Esophagus muscularis mucosa (tissue), 4 donors: ENCODE data around the gene EGLN3. TPM values are rescaled to one million over a fixed set of nuclear protein-coding genes. Genes with fewer than 3 reads are reported as not detected.
A peak's percentile ranks its signal among the peaks of the same experiment; 100 is the strongest.

Experiments used
- DNase-seq: peaks from one replicate; pipeline ENCODE4 v3.0.0-alpha.2; 2017; ENCODE audit errors: extremely low spot score
- H3K27ac ChIP-seq, 4 donors: fragments of 200-600 bp; sonication (generic); replicated peaks in 1 of 4; 1 replicate in 3 of 4; 2 replicates in 1 of 4; pipeline ENCODE4 v1.5.1; 2016 to 2019; ENCODE audit warnings: mild to moderate bottlenecking in 1 of 4
- H3K27me3 ChIP-seq, 4 donors: fragments of 200-600 bp; sonication (generic); one replicate each; pipeline versions ENCODE4 v1.5.1 to v1.6.0; 2016 to 2019
- H3K36me3 ChIP-seq, 4 donors: fragments of 200-600 bp; sonication (generic); one replicate each; pipeline ENCODE4 v1.5.1; 2016 to 2019
- H3K4me1 ChIP-seq, 4 donors: fragments of 200-600 bp; sonication (generic); one replicate each; pipeline ENCODE4 v1.5.1; 2016 to 2019
- H3K4me3 ChIP-seq, 4 donors: fragments of 200-600 bp; sonication (generic); 1 replicate in 2 of 4; 2 replicates in 2 of 4; pipeline ENCODE4 v1.5.1; 2016 to 2019; ENCODE audit warnings: mild to moderate bottlenecking in 4 of 4, moderate library complexity in 1 of 4
- H3K9me3 ChIP-seq, 4 donors: fragments of 200-600 bp; sonication (generic); 1 replicate in 3 of 4; 2 replicates in 1 of 4; pipeline ENCODE4 v1.5.1; 2016 to 2019
- EP300 ChIP-seq: sonication (generic); formaldehyde crosslinking; IDR thresholded peaks from one replicate; pipeline ENCODE4 v1.6.1; 2017; ENCODE audit warnings: antibody characterized with exemption
- POLR2A ChIP-seq: fragments of 450-650 bp; IDR thresholded peaks from one replicate; pipeline ENCODE4 v1.6.1; 2017; ENCODE audit warnings: antibody characterized with exemption, moderate library complexity, mild to moderate bottlenecking, low read depth
- POLR2AphosphoS5 ChIP-seq, 2 donors: sonication (generic); formaldehyde crosslinking; IDR thresholded peaks; one replicate each; pipeline ENCODE4 v1.6.1; 2017; ENCODE audit warnings: antibody characterized with exemption in 2 of 2
- WGBS: methylation state at CpG from one replicate; pipeline ENCODE4 v1.1.5; 2018; 5-methylcytosine and 5-hydroxymethylcytosine counted together
- intact Hi-C: fragments of 100-400 bp; cut with DNase I; formaldehyde crosslinking; loops from one replicate; pipeline ENCODE4 v1.15.1; 2023
- total RNA-seq, 4 donors: library from RNA; depleted of rRNA; stranded (reverse); fragments of >200 nt; gene quantifications; one replicate each; pipeline versions ENCODE4 v1.1.0 to v1.2.1, GENCODE V29; 2016
- TF ChIP-seq, protein P1 (sequence below), 3 experiments: fragments of 200-600 bp in 2 of 3; fragments of 450-650 bp in 1 of 3; sonication (generic) in 2 of 3; IDR thresholded peaks; one replicate each; pipeline ENCODE4 v1.5.1; 2017 to 2019; ENCODE audit warnings: antibody characterized with exemption in 3 of 3, mild to moderate bottlenecking in 2 of 3, moderate library complexity in 1 of 3

EGLN3 gene
- total RNA-seq, 4 donors from 2014 or later = 24.0 to 41.1 (median 24.5) TPM

DNA sequence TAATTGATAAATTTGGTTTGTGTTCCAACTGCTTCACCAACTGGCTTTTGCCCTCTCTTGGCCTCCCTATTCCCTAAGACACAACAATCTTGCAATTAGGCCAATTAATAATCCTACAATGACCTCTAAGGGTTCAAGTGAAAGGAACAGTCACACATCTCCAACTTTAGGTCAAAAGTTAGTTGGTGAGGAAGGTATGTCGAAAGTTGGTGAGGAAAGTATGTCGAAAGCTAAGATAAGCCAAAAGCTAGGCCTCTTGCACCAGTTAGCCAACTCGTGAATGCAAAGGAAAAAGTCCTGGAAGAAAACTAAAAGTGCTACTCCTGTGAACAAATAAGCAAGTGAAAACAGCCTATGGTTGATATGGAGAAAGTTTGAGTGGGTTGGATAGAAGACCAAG lies 32.6 kb downstream of the EGLN3 start:
- Histone ChIP-seq H3K4me1 (peaks cover 17 to 32% (median 24%) of the 10 kb centered on the region in 4 donors), H3K36me3 (peaks cover 0 to 12% (median 3%) of the 10 kb centered on the region in 4 donors), H3K27me3 (no peaks in the 10 kb centered on the region), H3K27ac (no peak overlapping the region), H3K4me3 (no peak overlapping the region), H3K9me3 (no peaks in the 10 kb centered on the region)
- WGBS = 93% methylated on average over 3 of the region's 3 CpGs
- peak; percentile 80 for DNase-seq
- TF ChIP-seq, protein P1, sequence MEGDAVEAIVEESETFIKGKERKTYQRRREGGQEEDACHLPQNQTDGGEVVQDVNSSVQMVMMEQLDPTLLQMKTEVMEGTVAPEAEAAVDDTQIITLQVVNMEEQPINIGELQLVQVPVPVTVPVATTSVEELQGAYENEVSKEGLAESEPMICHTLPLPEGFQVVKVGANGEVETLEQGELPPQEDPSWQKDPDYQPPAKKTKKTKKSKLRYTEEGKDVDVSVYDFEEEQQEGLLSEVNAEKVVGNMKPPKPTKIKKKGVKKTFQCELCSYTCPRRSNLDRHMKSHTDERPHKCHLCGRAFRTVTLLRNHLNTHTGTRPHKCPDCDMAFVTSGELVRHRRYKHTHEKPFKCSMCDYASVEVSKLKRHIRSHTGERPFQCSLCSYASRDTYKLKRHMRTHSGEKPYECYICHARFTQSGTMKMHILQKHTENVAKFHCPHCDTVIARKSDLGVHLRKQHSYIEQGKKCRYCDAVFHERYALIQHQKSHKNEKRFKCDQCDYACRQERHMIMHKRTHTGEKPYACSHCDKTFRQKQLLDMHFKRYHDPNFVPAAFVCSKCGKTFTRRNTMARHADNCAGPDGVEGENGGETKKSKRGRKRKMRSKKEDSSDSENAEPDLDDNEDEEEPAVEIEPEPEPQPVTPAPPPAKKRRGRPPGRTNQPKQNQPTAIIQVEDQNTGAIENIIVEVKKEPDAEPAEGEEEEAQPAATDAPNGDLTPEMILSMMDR (IDR thresholded peaks at IDR 0.05) = no peak
- TF ChIP-seq POLR2A = no peak
- intact Hi-C loops = no loop called here

DNA sequence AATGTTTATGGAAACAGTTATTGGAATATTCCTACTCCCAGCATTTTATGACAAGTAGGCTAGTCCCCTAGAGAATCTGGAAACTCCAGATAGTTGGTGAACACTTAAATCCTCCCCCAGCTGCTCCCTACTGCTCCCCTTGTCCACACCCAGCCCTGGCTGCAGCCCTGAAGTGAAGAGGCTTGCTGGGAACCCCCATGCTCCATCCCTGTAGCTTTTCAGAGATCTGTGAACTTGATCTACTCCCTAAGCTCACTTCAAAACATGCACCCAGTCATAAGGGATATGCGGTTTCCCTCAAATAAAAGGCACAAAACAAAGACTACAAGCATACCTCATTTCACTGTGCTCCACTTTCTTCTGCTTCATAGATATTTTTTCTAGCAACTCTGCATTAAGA lies 33.2 kb downstream of the EGLN3 start:
- peak; percentile 53 for DNase-seq
- Histone ChIP-seq H3K4me3 (no peak overlapping the region), H3K4me1 (peaks cover 17 to 32% (median 24%) of the 10 kb centered on the region in 4 donors), H3K27ac (peak overlapping the region in 2 of 4 donors; percentile 30 to 44), H3K27me3 (no peaks in the 10 kb centered on the region), H3K9me3 (no peaks in the 10 kb centered on the region), H3K36me3 (peaks cover 0 to 11% (median 2%) of the 10 kb centered on the region in 4 donors)
- TF ChIP-seq POLR2AphosphoS5 (IDR thresholded peaks at IDR 0.05) (no peak), EP300 (no peak), POLR2A (no peak)
- TF ChIP-seq, protein P1 (IDR thresholded peaks at IDR 0.05) = no peak
- 86% methylated on average over 1 of the region's 1 CpG for WGBS
- intact Hi-C loops = no loop called here

DNA sequence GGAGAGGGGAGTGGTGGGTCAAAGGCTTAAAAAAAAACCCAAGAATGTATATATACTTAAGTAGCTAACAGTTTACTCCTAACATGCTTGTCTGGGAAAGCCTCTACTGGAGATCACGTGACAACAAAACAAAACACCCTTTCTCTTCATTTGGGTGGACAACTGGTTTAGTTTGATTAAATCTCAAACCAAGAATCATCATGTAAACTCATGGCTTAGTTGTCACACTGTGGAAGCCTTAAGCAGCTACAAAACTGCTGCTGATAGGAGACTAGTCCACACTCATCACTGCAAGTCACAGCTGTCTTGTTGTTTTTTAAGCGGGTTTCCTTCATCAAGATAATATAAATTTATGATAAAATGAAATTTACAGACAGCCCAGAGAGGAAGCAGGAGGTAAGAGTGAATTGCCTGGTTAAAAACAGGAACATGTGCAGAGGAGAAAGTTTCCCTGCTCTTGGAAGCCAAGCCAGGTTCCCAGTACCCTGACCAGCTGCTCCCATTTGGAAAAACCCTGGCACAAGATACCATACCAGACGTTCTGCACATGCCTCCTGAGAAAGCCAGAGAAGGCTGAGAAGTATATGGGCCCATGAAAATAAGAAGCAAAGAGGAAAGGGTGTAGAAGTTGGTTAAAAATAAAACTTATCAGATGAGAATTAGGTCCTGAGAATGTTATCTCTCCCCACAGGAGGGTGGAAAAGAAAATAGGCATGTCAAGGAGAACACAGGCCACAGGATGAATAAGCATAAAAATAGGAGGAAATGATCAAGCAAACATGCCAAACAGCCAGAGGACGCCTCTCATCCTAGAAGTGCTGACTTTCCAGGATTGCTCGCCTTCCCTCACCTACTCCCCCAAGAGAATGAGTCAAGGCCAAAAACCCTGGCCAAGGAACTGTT lies 34.0 kb downstream of the EGLN3 start:
- Histone ChIP-seq H3K9me3 (no peaks in the 10 kb centered on the region), H3K4me3 (no peak overlapping the region), H3K27ac (peak overlapping the region; percentile 23 to 44 (median 33)), H3K4me1 (peaks cover 17 to 32% (median 24%) of the 10 kb centered on the region in 4 donors), H3K36me3 (peaks cover 0 to 4% (median 0%) of the 10 kb centered on the region in 4 donors), H3K27me3 (no peaks in the 10 kb centered on the region)
- 40% methylated on average over 5 of the region's 5 CpGs for WGBS
- intact Hi-C loops = no loop called here
- TF ChIP-seq, protein P1 (IDR thresholded peaks at IDR 0.05) = no peak
- TF ChIP-seq POLR2A (no peak), POLR2AphosphoS5 (IDR thresholded peaks at IDR 0.05) (peak in 1 of 2 donors; percentile 13)
- DNase-seq = peak; percentile 55

DNA sequence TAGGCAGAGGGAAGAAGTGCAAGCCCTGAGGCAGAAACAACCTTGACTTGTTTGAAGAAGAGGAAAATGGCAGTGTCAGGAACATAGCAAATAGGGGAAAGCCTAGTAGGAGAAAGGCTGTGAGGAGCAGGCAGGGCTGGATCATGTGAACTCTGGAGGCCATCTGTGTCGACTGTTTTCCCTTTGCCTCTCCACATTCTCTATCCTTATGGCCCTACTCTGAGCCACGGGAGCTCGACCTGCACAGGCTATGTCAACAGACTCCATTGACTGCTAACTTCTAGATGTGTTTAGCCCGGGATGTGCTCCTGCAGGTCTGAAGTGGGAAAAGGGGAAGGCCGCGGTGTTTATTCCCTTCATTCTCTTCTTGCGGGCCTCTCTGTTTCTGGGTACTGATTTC lies 35.2 kb downstream of the EGLN3 start:
- 97% methylated on average over 7 of the region's 7 CpGs for WGBS
- Histone ChIP-seq H3K36me3 (no peaks in the 10 kb centered on the region), H3K4me1 (peaks cover 17 to 32% (median 24%) of the 10 kb centered on the region in 4 donors), H3K27me3 (no peaks in the 10 kb centered on the region), H3K4me3 (no peak overlapping the region), H3K27ac (no peak overlapping the region), H3K9me3 (no peaks in the 10 kb centered on the region)
- intact Hi-C loops = no loop called here
- TF ChIP-seq POLR2A (no peak), POLR2AphosphoS5 (IDR thresholded peaks at IDR 0.05) (no peak), EP300 (no peak)
- TF ChIP-seq, protein P1 (IDR thresholded peaks at IDR 0.05) = no peak
- DNase-seq = peak; percentile 85
